ENCODE measurements around the gene PRKCA.

Gene PRKCA

DNA sequence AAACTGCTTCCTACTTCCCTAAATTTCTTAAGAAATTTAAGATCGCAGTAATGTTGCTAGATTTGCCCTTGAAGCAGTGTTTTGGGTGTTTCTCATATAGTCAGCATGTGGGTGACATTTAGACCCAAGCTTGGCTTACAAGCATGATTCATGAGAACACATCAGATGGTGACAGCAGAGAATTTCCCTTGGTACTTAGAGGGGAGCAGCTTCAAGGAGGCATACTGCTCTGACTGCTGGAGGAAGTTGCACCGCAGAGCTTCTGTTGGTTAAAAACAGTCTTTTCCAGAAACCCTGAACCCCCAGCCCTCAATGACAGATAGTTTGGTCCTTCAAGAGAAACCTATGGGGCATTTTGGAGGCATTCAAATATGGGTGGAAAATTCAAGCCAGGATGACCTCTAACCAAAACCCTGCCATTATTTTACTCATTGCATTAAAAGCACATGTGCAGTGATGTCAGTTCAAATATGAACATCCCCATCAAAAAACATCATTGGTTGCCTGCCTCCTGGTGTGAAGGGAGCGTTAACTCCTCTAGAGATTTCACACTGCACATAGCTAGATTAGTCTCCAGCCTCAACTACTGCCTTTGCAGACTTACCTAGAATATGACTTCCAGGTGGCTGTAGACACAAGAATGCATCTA lies 331.0 kb downstream of the PRKCA start:
- DNase-seq, result no peak

DNA sequence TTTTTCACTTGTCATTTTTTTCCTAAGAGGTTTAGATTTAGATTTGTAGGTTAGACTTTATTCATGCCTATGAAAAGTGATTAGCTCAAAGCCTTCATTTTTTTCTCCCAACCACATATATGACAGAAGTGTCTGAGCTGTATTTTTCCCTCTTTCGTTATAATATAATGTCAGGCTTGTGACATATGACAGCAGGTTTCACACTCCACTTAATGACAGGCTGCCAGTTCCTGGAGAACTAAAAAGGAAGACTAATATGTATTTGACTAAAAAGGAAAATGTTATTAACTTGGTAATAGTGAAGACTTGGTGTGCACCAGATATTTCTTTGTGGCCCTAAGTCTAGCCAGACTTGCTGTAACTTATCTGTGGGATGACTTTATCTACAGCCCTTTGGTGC lies 331.8 kb downstream of the PRKCA start:
- DNase-seq, result no peak

DNA sequence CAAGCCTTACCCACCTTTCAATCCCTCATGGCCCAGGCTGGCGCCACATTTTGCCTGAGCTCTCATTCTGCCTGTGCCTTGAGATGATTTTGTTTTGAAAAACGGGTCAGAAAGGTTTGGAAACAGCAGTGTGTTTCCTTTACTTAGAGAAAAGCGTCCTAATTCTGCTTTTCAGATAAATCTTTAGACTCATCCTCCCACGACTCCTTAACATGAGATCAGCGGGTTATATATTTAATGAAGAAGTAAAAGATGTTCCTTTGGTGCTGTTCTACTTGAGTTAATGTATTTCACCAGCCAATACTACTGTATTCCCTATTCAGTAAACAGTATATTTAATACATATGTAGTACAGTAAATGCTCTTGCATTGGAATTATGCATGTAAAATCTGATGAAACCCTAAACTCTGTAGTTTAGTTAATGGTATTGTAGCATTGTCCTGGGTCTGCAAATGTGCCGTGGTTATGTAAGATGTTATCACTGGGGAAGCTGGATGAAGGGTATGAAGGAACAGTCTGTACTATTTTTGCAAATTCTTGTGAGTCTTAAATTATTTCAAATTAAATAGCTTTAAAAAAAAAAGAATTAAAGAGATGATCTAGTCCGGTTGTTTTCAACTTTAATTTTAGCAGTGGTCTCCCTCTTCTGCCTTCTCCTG lies 333.1 kb downstream of the PRKCA start:
- DNase-seq, result no peak

DNA sequence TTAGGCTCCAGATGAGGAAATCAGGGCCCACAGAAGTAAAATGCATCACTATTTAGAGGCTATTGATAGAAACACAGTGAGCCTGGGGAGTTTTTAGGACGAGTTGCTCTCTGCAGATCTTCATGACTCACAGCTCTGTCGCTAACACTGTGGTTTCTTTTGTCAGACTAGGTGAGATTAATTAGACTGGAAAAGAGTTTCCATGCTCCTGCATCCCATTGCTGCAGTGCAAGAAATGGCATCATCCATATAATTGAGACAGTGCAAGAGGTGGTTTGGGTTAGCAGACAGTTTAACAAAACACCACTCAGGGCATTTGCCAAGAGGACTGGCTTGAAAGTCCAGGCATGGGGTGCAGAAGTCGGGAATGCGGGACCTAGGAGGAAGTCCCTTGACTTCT lies 333.7 kb downstream of the PRKCA start:
- no peak for DNase-seq

DNA sequence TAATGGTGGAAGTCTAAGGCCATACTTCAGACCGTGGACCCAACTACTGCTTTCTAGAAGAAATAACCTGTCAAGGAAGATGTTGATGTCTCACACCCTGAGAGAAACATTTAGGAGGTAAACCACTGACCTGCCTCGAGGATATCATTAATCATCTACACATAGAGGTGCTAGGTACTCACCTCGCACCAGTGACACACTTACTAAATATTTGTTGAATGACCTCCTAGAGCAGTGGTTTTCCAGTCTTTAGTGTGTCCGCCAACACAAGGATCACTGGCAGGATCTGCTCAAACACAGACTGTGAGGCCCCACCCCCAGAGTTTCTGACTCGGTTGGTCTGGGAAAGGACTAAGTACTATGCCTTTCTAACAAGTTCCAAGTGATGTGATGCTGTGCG lies 335.1 kb downstream of the PRKCA start:
- DNase-seq, result no peak

GRCh38 chr17:66638707-66639479 lies 336.5 kb downstream of the PRKCA start:
- no peak for DNase-seq

DNA sequence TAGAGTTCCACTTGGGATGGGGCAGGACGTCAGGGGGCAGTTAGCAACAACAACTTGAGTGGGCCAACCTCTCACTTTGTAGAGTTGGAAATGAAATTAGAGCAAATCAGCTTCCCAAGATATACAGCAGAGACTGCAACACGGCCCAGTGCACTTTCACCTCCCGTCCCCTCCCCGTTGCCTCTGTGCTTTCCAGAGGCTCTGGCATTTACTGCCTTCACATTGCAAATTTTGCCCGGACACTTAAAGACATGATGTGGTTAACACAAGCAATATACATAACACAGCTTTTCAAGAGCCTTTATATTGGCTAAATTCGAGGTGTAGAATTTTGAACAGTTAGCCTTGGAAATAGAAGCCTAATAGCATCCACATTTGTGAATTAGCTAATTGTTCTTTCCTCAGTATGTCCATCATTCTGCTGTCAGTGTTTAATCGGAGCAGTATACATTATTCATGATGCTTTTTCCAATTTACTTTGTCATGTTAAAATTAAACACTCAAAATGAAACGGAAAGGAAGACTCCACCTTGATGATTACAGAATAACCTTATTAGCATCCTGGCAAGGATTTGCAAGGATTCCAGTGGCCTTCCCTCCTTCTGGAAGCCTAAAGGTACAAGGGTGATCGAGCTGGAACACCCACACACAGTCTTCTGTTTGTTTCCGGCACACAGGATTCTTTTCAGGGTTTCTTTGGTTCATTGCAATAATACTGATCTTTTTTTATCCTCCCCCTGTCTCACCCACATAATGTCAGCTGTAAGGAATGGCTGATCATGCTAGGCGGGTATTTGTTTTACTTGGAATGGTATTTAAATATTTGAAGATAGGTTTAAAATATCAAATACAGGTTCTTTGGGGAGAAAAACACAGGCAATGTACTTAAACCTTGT lies 341.6 kb downstream of the PRKCA start:
- no peak for DNase-seq

DNA sequence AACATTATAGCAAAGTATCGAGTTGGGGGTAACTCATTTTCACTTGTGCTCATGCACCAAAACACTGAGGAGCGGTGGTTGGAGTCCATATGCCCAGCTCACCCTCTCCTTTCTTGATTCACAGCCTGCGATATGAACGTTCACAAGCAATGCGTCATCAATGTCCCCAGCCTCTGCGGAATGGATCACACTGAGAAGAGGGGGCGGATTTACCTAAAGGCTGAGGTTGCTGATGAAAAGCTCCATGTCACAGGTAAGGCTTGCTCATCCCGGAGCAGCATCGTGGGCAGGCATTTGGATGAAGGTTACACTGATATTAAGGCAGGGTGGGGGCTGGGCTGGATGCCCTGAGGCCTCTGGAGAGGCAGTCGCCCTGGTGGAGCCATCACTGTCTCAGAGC lies 342.8 kb downstream of the PRKCA start:
- no peak for DNase-seq

GRCh38 chr17:66647391-66647983 lies 345.1 kb downstream of the PRKCA start:
- DNase-seq, result no peak

DNA sequence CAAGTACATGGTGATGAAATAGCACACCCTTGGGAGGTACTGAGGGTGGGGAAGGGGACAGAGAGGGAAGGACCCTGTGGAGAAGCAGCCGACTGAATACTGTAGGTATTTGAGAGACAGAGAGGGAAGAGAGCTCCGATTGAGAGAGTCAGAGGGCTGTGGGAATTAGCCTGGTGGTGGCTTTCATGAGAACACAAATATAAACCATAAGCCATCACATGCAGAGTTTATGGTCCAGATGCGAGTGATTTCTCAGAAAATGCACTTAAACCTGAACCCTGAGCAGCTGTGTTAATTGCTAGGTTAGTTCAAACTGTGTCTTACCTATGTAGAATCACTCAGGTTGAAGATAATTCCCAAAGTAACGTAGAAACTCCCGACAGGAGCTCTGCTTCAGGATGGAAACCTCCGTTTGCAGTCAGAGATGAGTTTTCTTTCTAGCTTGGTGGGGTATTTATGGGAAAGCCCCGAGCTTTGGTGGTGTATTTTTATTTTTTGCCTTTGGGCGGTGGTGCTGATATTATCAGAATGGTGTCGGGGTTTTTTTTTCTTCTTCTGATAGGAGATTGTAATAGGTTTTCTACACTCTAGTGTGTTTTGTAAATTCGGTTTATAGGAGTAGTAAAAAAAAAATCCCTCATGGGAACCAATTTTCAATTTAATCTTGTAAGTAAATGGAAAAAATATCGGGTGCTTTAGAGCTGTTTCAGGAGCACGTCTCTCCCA lies 347.6 kb downstream of the PRKCA start:
- DNase-seq, result no peak

- no peak for DNase-seq
These were observed 348.1 kb downstream of the PRKCA start for GRCh38 chr17:66650544-66650877.

- no peak for DNase-seq
These were observed 350.6 kb downstream of the PRKCA start for GRCh38 chr17:66652840-66653507.

GRCh38 chr17:66654106-66654740 lies 351.8 kb downstream of the PRKCA start:
- no peak for DNase-seq

GRCh38 chr17:66654764-66655163 lies 352.4 kb downstream of the PRKCA start:
- DNase-seq, result no peak

GRCh38 chr17:66655461-66655860 lies 353.0 kb downstream of the PRKCA start:
- DNase-seq, result no peak

GRCh38 chr17:66655861-66656260 lies 353.4 kb downstream of the PRKCA start:
- no peak for DNase-seq

- DNase-seq, result no peak
These were observed 359.2 kb downstream of the PRKCA start for GRCh38 chr17:66661411-66662256.

GRCh38 chr17:66662496-66662895 lies 360.1 kb downstream of the PRKCA start:
- no peak for DNase-seq

DNA sequence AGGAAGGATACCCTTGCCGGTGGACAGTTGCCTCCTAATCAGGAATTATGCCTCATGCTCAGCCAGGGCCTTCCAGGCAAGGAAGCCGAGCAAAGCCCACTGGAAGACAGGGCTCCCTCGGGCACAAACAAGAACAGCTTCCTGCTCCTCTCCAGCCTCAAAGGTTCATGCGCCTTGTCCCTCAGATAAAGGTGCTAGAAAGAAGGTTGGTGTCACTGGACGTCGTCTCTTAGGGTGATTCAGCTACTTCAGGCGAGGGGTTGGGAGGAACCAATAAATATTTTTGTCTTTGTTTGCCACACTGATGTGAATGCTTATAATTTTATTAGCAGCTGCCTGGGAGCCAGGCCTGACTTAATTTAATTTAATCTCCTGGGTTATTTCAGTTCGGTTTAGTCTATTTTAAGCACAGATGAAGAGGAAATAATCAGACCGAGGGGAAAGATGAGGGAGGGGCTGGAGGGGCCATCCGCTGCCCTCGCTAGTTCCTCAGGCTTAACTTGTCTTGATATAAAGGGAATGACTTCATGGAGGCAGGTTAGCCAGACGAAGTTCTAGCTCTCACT lies 360.7 kb downstream of the PRKCA start:
- no peak for DNase-seq

DNA sequence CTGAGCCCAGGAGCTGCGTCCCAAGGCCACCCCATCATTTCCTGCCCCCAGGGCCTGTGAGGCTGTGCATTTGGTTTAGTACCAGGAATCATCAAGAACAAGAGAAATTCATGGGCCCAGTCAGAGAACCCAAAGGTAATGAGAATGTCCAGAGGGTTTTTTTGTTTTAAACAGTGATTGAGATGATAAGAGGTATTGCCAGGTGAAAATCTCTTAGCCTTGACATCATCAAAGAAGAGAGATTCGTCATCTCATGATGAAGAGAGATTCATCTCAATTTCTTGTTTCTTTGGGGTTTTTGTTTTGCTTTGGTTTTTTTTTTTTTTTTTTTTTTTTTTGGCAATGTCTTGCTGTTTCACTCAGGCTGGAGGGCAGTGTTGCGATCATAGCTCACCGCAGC lies 361.9 kb downstream of the PRKCA start:
- no peak for DNase-seq

All from effector CD8-positive, alpha-beta T cell (primary cell).